Activated gamma-delta T cell treated with Interleukin-2 at 50 U/mL for 16 hours (primary cell): ENCODE results near the gene TBC1D3E.
A peak's percentile ranks its signal among the peaks of the same experiment; 100 is the strongest.
"Not testable (repeated sequence)": the region's sequence is repeated elsewhere in the genome, so short reads cannot be mapped to it uniquely, and the experiment has no call there.

ENCODE experiments used
- DNase-seq: peaks from one replicate; pipeline ENCODE4 v3.0.0-alpha.2; 2020

TBC1D3E gene

GRCh38 chr17:38127651-38128050, at the start of gene TBC1D3E:
TSS of gene TBC1D3E (plus strand) at chr17:38127951. CDS start at chr17:38129496, 1,545 bp downstream.
- not testable (repeated sequence) for DNase-seq

GRCh38 chr17:38087344-38087743, 40.4 kb upstream of the TBC1D3E start:
- not testable (repeated sequence) for DNase-seq

- DNase-seq: not testable (repeated sequence)
Measured at GRCh38 chr17:38088120-38088519, 39.6 kb upstream of the TBC1D3E start.

- not testable (repeated sequence) for DNase-seq
Measured at GRCh38 chr17:38094059-38094694, 33.6 kb upstream of the TBC1D3E start.

GRCh38 chr17:38099262-38099661, 28.5 kb upstream of the TBC1D3E start:
- DNase-seq: not testable (repeated sequence)

- not testable (repeated sequence) for DNase-seq
Measured at GRCh38 chr17:38119829-38120228, 7.9 kb upstream of the TBC1D3E start.

- DNase-seq: peak; percentile 3
Measured at GRCh38 chr17:38134860-38135259, 7.1 kb downstream of the TBC1D3E start.
